GM19452 (cell line): ENCODE data around the gene DSCAML1.

Source experiments
- ATAC-seq: cut with Tn5 transposase; IDR thresholded peaks from one replicate; pipeline ENCODE4 v1.9.1; 2021; ENCODE audit not compliant: unreplicated experiment

DSCAML1 gene

GRCh38 chr11:117594721-117595120, 202.3 kb downstream of the DSCAML1 start:
- no peak for ATAC-seq

GRCh38 chr11:117593065-117593464, 204.0 kb downstream of the DSCAML1 start:
- no peak for ATAC-seq

DNA sequence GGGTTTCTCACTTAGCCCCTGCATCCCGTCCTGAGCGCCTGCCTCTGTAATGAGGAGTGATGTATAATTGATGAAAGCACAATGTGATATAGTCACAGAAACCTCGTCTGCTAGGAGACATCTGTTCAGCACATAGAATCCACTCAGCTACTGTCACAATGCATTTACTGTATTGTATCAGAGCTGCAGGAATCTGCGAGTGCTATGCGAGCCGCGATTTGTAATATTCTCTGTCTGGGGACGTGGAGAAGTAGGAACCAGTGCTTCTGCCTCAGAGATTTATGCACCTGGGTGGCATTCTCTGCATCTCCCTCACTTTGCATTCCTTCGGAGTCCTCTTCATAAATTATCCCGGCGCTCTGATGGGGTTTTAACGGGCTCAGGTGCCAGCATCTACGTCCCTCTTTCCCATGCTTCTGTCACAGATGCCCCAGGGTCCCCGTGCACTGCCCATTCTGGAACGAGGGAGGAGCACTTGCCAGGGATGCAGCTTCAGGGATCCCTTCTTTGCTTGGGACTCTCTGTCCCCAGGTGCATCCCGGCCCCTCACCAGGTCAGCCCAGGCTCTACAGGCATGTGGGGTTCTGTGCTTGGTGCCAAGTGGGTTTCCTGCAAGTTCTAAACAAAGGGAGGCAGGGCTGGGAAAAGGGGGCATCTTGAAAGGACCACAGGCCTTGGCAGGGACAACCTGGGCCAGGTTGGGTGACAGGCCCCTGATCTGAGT, 205.5 kb downstream of the DSCAML1 start:
- no peak for ATAC-seq

GRCh38 chr11:117589063-117589462, 208.0 kb downstream of the DSCAML1 start:
- ATAC-seq: no peak

GRCh38 chr11:117588166-117588810, 208.7 kb downstream of the DSCAML1 start:
- ATAC-seq: no peak

GRCh38 chr11:117587416-117587815, 209.6 kb downstream of the DSCAML1 start:
- ATAC-seq: no peak

DNA sequence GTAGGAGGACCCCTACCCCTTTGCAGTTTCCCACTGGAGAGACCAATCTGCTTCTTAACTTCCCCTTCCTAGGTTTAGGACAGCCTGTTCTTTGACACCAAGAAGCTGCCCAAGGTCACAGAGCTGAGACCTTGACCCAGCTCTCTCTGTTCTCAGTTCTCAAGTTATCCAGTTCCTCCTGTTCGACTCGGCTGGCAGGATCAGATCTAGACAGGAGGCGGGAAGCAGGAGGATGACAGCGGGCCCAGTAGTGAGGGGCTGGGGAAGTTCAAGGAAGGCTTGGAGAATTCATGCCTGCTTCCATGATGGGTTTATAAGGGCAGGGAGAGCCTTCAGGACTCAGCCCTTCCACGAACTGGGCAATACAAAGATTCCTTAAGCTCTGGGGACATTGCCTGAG, 210.6 kb downstream of the DSCAML1 start:
- ATAC-seq: no peak

GRCh38 chr11:117585631-117586030, 211.4 kb downstream of the DSCAML1 start:
- ATAC-seq: no peak

DNA sequence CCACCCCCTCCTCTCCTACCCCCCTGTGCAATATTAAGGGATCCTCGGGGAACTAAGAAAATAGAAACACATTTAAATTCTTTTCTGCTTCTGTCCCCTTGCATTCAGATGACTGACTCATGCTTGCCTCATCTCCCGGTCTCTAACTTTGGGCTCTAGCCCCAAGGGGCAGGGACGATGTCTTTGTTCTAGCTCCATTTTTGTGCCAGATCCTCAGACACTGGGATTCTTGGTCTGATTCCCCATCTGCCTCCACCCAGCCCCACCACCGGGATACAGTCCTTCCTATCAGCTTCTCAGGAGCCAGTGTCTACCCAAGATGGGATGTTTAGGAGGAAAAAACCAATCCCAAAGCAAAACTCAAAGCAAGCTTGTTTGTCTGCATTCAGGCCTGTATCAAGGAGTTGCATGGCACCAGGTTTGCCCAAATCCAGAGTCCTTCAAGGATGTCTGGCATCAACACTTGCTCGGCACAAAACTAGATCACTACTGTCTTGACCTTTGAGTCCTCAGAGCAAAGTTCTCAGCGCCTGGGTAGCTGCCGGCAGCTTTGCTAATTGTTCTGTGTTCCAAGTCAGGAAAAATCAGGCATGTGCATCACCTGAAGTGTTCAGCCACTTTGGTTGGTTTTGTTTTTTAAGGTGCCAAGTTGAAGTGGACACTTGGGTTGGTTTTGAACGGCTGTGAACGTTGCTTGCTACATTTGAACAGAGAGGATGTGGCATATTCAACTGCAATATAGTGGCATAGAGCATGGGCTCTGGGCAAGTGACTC, 212.8 kb downstream of the DSCAML1 start:
- ATAC-seq: no peak

- ATAC-seq: no peak
These were observed 213.8 kb downstream of the DSCAML1 start for GRCh38 chr11:117583063-117583801.

DNA sequence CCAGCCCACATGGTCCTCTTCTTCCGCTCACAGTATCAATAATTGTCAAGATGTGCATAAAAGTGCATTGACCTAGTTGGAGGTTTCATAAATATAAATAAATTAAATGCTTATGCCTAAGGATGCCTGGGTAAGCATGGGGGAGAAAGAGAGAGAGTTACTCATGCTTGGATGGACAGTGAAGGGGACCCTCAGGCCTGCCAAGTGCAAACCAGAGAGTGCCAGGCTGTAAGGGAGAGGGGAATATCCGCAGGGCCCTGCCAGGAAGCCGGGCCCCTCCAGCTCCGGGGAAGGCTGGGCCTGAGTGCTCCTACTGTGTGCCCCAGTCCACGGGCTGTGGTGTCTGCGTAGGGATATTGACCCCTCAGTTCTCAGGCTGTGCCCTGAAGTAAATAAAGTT, 214.6 kb downstream of the DSCAML1 start:
- ATAC-seq: no peak

DNA sequence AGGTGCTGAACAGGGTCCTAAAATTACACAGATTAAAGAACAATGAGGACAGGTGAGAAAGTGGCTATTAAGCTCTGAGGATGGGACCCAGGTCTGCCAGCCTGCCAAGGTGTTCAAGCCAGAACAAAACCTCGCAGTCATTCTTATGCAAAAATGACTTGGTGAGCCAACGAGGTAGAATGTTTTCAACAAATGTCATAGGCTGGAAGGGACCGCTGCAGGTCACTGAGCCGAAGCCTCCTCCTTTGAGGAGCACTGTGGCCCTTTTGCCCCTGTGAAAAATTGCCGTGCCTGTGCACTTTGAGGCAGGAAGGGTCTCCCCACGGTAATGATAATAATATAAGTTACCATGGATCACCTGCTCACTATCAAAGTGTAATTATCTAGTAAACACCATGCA, 216.2 kb downstream of the DSCAML1 start:
- no peak for ATAC-seq

DNA sequence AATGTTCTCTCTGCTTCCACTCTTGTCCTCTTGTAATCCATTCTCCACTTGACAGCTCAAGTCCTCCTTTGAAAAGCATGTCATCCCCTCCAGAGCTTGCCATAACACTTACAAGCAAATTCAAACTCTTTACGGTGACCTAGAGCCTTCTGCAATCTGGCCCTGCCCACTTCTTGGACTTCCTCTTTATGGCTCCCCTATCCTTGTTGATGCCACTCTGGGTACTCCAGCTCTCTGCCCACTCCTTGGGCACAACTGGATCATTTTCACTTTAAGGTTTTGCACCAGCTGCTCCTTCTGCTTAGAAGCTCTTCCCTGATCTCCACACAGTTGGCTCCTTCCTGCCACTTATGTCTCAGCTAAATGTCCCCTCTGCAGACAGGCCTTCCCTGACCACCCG, 217.9 kb downstream of the DSCAML1 start:
- ATAC-seq: no peak

GRCh38 chr11:117575856-117576255, 221.2 kb downstream of the DSCAML1 start:
- ATAC-seq: no peak

DNA sequence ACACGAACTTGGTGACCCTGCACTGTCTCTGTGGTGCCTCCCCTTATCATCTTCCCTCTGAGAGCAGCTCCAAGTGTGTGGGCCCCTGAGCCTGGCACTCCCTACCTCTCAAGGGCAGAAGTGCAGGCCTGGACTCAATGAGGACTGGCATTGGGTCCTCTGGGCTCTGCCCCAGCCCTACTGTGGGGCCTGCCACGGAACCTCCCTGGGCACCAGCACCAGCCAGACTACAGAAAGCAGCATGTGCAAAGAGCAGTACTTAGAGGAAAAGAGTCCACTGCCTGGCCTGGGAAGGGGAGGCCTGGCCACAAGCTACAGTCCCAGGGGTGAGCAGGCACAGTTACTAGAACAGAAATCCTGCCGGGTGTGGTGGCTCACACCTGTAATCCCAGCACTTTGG, 222.5 kb downstream of the DSCAML1 start:
- no peak for ATAC-seq

DNA sequence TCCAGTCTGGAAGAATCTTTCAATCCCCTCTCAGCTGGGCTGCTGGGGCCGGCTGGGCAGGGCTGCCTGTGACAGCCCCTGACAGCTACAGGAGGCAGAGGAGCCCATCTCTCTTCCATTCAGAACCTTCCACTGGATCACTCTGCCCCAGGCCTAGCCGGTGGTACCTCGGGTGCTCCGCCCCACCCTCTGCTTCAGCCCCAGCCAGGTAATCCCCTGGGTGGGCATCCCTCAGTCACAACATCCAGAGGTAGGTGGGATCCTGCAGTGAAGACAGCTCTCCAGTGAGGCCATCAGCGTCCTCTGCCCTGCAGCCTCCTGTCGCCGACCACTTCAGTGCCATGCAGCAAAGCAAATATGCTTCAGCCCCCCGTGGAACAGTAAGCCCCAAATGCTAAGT, 223.7 kb downstream of the DSCAML1 start:
- no peak for ATAC-seq

GRCh38 chr11:117572671-117573070, 224.3 kb downstream of the DSCAML1 start:
- no peak for ATAC-seq

DNA sequence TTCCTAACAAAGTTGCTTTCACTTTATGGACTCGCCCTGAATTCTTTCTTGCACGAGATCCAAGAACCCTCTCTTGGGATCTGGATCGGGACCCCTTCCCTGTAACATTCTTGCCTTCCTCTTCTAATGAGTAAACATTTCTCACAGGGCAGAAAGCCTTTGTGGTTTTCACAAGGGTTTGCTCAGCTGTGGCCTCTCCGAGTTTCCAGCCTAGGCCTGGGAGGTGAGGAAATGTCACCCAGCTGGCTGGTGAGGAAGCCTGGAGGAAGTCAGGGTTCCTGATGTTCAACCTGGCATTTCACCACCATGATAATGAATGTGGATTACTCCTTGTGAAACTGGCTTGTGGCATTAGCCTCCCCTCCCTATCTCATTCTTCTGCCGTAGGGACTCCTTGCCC, 224.9 kb downstream of the DSCAML1 start:
- no peak for ATAC-seq

GRCh38 chr11:117570701-117571100, 226.3 kb downstream of the DSCAML1 start:
- no peak for ATAC-seq

DNA sequence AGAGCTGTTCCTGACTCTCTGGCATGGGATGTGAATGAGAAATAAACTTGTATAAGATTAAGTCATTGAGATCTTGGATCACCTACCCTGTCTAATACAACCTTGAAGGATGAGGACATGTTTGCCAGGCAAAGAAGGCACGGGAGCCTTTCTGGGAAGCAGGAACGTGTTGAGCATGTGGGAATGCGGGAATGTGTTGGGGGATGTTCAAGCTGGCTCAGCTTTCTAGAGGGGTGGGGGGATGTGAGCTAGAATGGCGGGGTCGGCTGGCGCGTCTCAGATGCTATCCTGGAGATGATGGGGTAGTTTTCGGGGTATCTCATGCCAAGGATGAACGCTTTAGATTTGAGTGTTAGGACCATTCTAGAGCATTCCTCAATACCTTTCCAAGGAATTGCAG, 227.1 kb downstream of the DSCAML1 start:
- ATAC-seq: no peak

DNA sequence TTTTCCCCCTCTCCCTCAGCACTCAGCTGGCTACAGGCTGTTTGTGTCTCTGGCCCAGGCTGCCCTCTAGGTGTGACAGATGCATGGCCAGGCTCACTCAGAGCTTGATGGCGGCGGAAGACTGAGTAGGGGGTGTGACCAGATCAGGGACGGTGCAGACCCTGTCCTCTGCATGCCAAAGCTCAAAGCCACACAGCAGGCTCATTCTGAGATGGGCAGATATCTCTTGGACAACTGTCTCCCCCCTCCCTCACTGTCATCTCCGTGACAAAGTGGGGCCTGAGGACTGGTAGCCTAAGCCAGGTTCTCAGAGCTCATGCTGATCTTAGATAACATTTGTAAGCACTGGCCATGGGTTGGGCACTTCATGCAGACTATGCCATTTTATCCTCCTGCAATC, 231.3 kb downstream of the DSCAML1 start:
- ATAC-seq: no peak
